HepG2 (cell line): Measurements from ENCODE around the gene C5AR1. TPM values are rescaled to one million over a fixed set of nuclear protein-coding genes. Genes with fewer than 3 reads are reported as not detected.
A peak's percentile ranks its signal among the peaks of the same experiment; 100 is the strongest.

Experiments
- ARHGAP35 ChIP-seq: sonication (generic); formaldehyde crosslinking; IDR thresholded peaks from 2 replicates; pipeline ENCODE4 v1.9.0; 2022; ENCODE audit warnings: mild to moderate bottlenecking, inconsistent platforms, moderate library complexity, missing genetic modification reagents, borderline replicate concordance
- ARNTL ChIP-seq: sonication (generic); formaldehyde crosslinking; IDR thresholded peaks from 2 replicates; pipeline ENCODE4 v1.4.0; 2020; ENCODE audit warnings: mild to moderate bottlenecking, missing genetic modification reagents
- CBX5 ChIP-seq: sonication (generic); formaldehyde crosslinking; IDR thresholded peaks from 2 replicates; pipeline ENCODE4 v1.4.0; 2020; ENCODE audit warnings: missing genetic modification reagents, borderline replicate concordance
- ELF1 ChIP-seq: sonication (generic); formaldehyde crosslinking; IDR thresholded peaks from 2 replicates; pipeline ENCODE4 v1.4.0; 2020; ENCODE audit warnings: missing genetic modification reagents
- ERF ChIP-seq: IDR thresholded peaks from 2 replicates; pipeline ENCODE4 v1.6.1; 2018; ENCODE audit warnings: missing biosample characterization, missing genetic modification reagents
- FOXA3 ChIP-seq: IDR thresholded peaks from 2 replicates; pipeline ENCODE4 v1.6.1; 2016; ENCODE audit warnings: missing genetic modification reagents, missing compliant biosample characterization
- FOXJ3 ChIP-seq: sonication (generic); formaldehyde crosslinking; IDR thresholded peaks from 2 replicates; pipeline ENCODE4 v1.4.0; 2020; ENCODE audit warnings: missing genetic modification reagents, mild to moderate bottlenecking, borderline replicate concordance
- HDAC1 ChIP-seq: sonication (generic); formaldehyde crosslinking; IDR thresholded peaks from 2 replicates; pipeline ENCODE4 v1.5.1; 2020; ENCODE audit warnings: mild to moderate bottlenecking, missing genetic modification reagents
- HDAC2 ChIP-seq: sonication (generic); formaldehyde crosslinking; IDR thresholded peaks from 2 replicates; pipeline ENCODE4 v1.4.0; 2020; ENCODE audit warnings: missing genetic modification reagents
- KDM3A ChIP-seq: IDR thresholded peaks from 2 replicates; pipeline ENCODE4 v1.6.1; 2018; ENCODE audit warnings: low read depth, missing compliant biosample characterization
- KLF16 ChIP-seq, 2 experiments: sonication (generic) in 1 of 2; formaldehyde crosslinking in 1 of 2; IDR thresholded peaks; 2 replicates each; pipeline versions ENCODE4 v1.6.1 to v1.8.0; 2016 to 2023; ENCODE audit warnings: missing genetic modification reagents in 2 of 2, missing compliant biosample characterization in 1 of 2
- NONO ChIP-seq, 2 experiments: fragments of 450-650 bp in 1 of 2; sonication (generic) in 1 of 2; formaldehyde crosslinking in 1 of 2; IDR thresholded peaks in 1 of 2; conservative IDR thresholded peaks in 1 of 2; 2 replicates each; pipeline versions ENCODE4 v1.6.1 to v1.8.0; 2017 to 2022; ENCODE audit warnings: mild to moderate bottlenecking in 1 of 2, missing genetic modification reagents in 1 of 2, moderate library complexity in 1 of 2
- RAD21 ChIP-seq: fragments of 450-650 bp; formaldehyde crosslinking; IDR thresholded peaks from 2 replicates; pipeline ENCODE4 v1.5.0; 2020; ENCODE audit warnings: mild to moderate bottlenecking
- RBFOX2 ChIP-seq: fragments of 200-400 bp; formaldehyde crosslinking; IDR thresholded peaks from 2 replicates; pipeline ENCODE4 v1.6.1; 2017; ENCODE audit warnings: low read depth, mild to moderate bottlenecking, low read length
- RFXAP ChIP-seq: sonication (generic); formaldehyde crosslinking; IDR thresholded peaks from 2 replicates; pipeline ENCODE4 v1.4.0; 2020; ENCODE audit warnings: missing genetic modification reagents, borderline replicate concordance
- ZC3H13 ChIP-seq: sonication (generic); formaldehyde crosslinking; IDR thresholded peaks from 2 replicates; pipeline ENCODE4 v1.8.1; 2023; ENCODE audit warnings: mild to moderate bottlenecking, missing genetic modification reagents, moderate library complexity
- ZC3H4 ChIP-seq: sonication (generic); formaldehyde crosslinking; IDR thresholded peaks from 2 replicates; pipeline ENCODE4 v1.4.0; 2020; ENCODE audit warnings: missing genetic modification reagents, borderline replicate concordance
- ZMAT3 ChIP-seq: sonication (generic); formaldehyde crosslinking; conservative IDR thresholded peaks from 2 replicates; pipeline ENCODE4 v1.7.0; 2021; ENCODE audit warnings: missing genetic modification reagents
- ZNF124 ChIP-seq: sonication (generic); formaldehyde crosslinking; IDR thresholded peaks from 2 replicates; pipeline ENCODE4 v1.4.0; 2020; ENCODE audit warnings: missing genetic modification reagents
- ZNF138 ChIP-seq: sonication (generic); formaldehyde crosslinking; IDR thresholded peaks from 2 replicates; pipeline ENCODE4 v1.5.0; 2020; ENCODE audit warnings: mild to moderate bottlenecking, low read depth, missing genetic modification reagents
- ZNF850 ChIP-seq: sonication (generic); formaldehyde crosslinking; conservative IDR thresholded peaks from 2 replicates; pipeline ENCODE4 v1.9.0; 2021; ENCODE audit warnings: mild to moderate bottlenecking, missing genetic modification reagents
- ZSCAN25 ChIP-seq: sonication (generic); formaldehyde crosslinking; IDR thresholded peaks from 2 replicates; pipeline ENCODE4 v1.8.0; 2022; ENCODE audit warnings: mild to moderate bottlenecking, missing genetic modification reagents
- polyA plus RNA-seq, 8 experiments: library from polyadenylated mRNA; depleted of rRNA in 3 of 8; stranded (reverse) in 7 of 8; unstranded in 1 of 8; fragments of >200 nt; fragmentation: Illumina TruSeq in 4 of 8; extraction: Trizol in 4 of 8; gene quantifications; 2 replicates each; pipeline versions ENCODE4 v1.2.1 to v1.2.3, GENCODE V29; 2011 to 2016; ENCODE audit warnings: low read depth in 4 of 8, missing spikeins in 1 of 8, mixed read lengths in 1 of 8; ENCODE audit not compliant: insufficient read depth in 1 of 8
- total RNA-seq, 5 experiments: library from RNA; depleted of rRNA; stranded (reverse); fragments of >200 nt; fragmentation: Illumina TruSeq; extraction: Trizol; gene quantifications; 2 replicates each; pipeline ENCODE4 v1.2.3, GENCODE V29; 2016; ENCODE audit warnings: low read depth in 1 of 5
- TF ChIP-seq, protein P1 (sequence below): sonication (generic); formaldehyde crosslinking; IDR thresholded peaks from 2 replicates; pipeline ENCODE4 v1.4.0; 2020; ENCODE audit warnings: mild to moderate bottlenecking, missing genetic modification reagents, borderline replicate concordance
- TF ChIP-seq, protein P2 (sequence below): IDR thresholded peaks from 2 replicates; pipeline ENCODE4 v1.6.1; 2016; ENCODE audit warnings: control low read depth

The C5AR1 gene
- total and polyA plus RNA-seq, 2 of the 13 experiments (the other 11 are each of a cell fraction or from before 2014, with no cell fraction given): 0.07 to 1.6 TPM

DNA sequence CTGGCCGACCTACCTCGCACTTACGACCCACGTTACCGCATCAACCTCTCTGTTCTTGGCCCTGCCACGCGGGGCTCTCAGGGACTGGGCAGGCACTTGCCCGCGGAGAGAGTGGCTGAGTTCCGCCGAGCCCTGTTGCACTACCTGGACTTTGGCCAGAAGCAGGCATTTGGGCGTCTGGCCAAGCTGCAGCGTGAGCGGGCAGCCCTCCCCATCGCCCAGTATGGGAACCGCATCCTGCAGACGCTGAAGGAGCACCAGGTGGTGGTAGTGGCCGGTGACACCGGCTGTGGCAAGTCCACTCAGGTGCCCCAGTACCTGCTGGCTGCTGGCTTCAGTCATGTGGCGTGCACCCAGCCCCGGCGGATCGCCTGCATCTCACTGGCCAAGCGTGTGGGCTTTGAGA lies 43.6 kb downstream of the C5AR1 start (continued):
- peak; percentile 46 for TF ChIP-seq RAD21 (CRISPR knock-in tag)
- 0 out of 2 replicates have a peak, but pooled peaks have one; percentile 62 for TF ChIP-seq KDM3A (CRISPR knock-in tag)
- TF ChIP-seq HDAC1: peak; percentile 92
- TF ChIP-seq ZNF850 (CRISPR knock-in tag): no peak
- peak; percentile 65; the same call in 1 of the 2 replicates for TF ChIP-seq CBX5
- no peak for TF ChIP-seq ARNTL (CRISPR knock-in tag)
- 0 out of 4 replicates have a peak, but pooled peaks of 1 of the 2 experiments have one; percentile 42 for TF ChIP-seq KLF16 (CRISPR knock-in tag; IDR thresholded peaks at IDR 0.05)
- peak; percentile 61; the same call in 1 of the 2 replicates for TF ChIP-seq ERF
- TF ChIP-seq HDAC2 (CRISPR knock-in tag): peak; percentile 71; the same call in 1 of the 2 replicates
- TF ChIP-seq, protein P1, sequence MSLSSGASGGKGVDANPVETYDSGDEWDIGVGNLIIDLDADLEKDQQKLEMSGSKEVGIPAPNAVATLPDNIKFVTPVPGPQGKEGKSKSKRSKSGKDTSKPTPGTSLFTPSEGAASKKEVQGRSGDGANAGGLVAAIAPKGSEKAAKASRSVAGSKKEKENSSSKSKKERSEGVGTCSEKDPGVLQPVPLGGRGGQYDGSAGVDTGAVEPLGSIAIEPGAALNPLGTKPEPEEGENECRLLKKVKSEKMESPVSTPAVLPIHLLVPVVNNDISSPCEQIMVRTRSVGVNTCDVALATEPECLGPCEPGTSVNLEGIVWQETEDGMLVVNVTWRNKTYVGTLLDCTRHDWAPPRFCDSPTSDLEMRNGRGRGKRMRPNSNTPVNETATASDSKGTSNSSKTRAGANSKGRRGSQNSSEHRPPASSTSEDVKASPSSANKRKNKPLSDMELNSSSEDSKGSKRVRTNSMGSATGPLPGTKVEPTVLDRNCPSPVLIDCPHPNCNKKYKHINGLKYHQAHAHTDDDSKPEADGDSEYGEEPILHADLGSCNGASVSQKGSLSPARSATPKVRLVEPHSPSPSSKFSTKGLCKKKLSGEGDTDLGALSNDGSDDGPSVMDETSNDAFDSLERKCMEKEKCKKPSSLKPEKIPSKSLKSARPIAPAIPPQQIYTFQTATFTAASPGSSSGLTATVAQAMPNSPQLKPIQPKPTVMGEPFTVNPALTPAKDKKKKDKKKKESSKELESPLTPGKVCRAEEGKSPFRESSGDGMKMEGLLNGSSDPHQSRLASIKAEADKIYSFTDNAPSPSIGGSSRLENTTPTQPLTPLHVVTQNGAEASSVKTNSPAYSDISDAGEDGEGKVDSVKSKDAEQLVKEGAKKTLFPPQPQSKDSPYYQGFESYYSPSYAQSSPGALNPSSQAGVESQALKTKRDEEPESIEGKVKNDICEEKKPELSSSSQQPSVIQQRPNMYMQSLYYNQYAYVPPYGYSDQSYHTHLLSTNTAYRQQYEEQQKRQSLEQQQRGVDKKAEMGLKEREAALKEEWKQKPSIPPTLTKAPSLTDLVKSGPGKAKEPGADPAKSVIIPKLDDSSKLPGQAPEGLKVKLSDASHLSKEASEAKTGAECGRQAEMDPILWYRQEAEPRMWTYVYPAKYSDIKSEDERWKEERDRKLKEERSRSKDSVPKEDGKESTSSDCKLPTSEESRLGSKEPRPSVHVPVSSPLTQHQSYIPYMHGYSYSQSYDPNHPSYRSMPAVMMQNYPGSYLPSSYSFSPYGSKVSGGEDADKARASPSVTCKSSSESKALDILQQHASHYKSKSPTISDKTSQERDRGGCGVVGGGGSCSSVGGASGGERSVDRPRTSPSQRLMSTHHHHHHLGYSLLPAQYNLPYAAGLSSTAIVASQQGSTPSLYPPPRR (CRISPR knock-in tag): peak; percentile 57; the same call in 1 of the 2 replicates
- TF ChIP-seq ARHGAP35 (CRISPR knock-in tag): no peak
- peak; percentile 70; the same call in 1 of the 2 replicates for TF ChIP-seq ZMAT3
- no peak for TF ChIP-seq RFXAP
- peak; percentile 98 for TF ChIP-seq ZC3H13 (CRISPR knock-in tag)
- no peak for TF ChIP-seq ZNF124
- TF ChIP-seq, protein P2, sequence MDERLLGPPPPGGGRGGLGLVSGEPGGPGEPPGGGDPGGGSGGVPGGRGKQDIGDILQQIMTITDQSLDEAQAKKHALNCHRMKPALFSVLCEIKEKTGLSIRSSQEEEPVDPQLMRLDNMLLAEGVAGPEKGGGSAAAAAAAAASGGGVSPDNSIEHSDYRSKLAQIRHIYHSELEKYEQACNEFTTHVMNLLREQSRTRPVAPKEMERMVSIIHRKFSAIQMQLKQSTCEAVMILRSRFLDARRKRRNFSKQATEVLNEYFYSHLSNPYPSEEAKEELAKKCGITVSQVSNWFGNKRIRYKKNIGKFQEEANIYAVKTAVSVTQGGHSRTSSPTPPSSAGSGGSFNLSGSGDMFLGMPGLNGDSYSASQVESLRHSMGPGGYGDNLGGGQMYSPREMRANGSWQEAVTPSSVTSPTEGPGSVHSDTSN (CRISPR knock-in tag): no peak
- 0 out of 2 replicates have a peak, but pooled peaks have one; percentile 36 for TF ChIP-seq ELF1 (CRISPR knock-in tag)
- peak; percentile 16; the same call in 1 of the 2 replicates for TF ChIP-seq FOXJ3 (CRISPR knock-in tag)
- no peak for TF ChIP-seq ZNF138 (CRISPR knock-in tag)
- TF ChIP-seq NONO (IDR thresholded peaks at IDR 0.05): no peak
- peak; percentile 89 for TF ChIP-seq NONO (CRISPR knock-in tag; conservative IDR thresholded peaks at IDR 0.05)
- TF ChIP-seq RBFOX2: peak; percentile 68
- no peak for TF ChIP-seq ZC3H4 (CRISPR knock-in tag)
- peak; percentile 29 for TF ChIP-seq FOXA3 (CRISPR knock-in tag)
- no peak for TF ChIP-seq ZSCAN25 (CRISPR knock-in tag)
